K562 (cell line): Measurements from ENCODE around the gene MYB. TPM values are rescaled to one million over a fixed set of nuclear protein-coding genes. Genes with fewer than 3 reads are reported as not detected.

Experiments used
- ADNP ChIP-seq: fragments of 200-800 bp; sonication (Bioruptor generic); IDR thresholded peaks from 2 replicates; pipeline ENCODE4 v1.6.1; 2016; ENCODE audit warnings: missing genetic modification characterization, missing compliant biosample characterization
- CC2D1A ChIP-seq: fragments of 450-650 bp; IDR thresholded peaks from 2 replicates; pipeline ENCODE4 v1.6.1; 2017; ENCODE audit warnings: mild to moderate bottlenecking
- DIDO1 ChIP-seq: fragments of 450-650 bp; IDR thresholded peaks from 2 replicates; pipeline ENCODE4 v1.6.1; 2016; ENCODE audit warnings: low read depth, missing biosample characterization, missing genetic modification characterization
- ERF ChIP-seq: fragments of 450-650 bp; formaldehyde crosslinking; IDR thresholded peaks from 2 replicates; pipeline ENCODE4 v1.4.0; 2020; ENCODE audit warnings: mild to moderate bottlenecking, mixed read lengths
- HMG20A ChIP-seq: fragments of 450-650 bp; formaldehyde crosslinking; conservative IDR thresholded peaks from 2 replicates; pipeline ENCODE4 v1.4.0; 2020; ENCODE audit warnings: mild to moderate bottlenecking, mixed read lengths
- MAFF ChIP-seq: IDR thresholded peaks from 2 replicates; pipeline ENCODE4 v1.6.1; 2012; ENCODE audit warnings: low read length, improper control_type of control experiment
- MCM5 ChIP-seq: fragments of 450-650 bp; IDR thresholded peaks from 2 replicates; pipeline ENCODE4 v1.6.1; 2016; ENCODE audit warnings: low read depth
- MECOM ChIP-seq: fragments of 250-450 bp; sonication (Bioruptor Pico); IDR thresholded peaks from 2 replicates; pipeline ENCODE4 v1.8.0; 2022; ENCODE audit warnings: inconsistent platforms
- MYBL2 ChIP-seq, 2 experiments: fragments of 450-650 bp in 1 of 2; sonication (generic) in 1 of 2; formaldehyde crosslinking in 1 of 2; IDR thresholded peaks; 2 replicates each; pipeline versions ENCODE4 v1.6.1 to v1.8.1; 2017 to 2022; ENCODE audit warnings: borderline replicate concordance in 1 of 2, inconsistent platforms in 1 of 2, low read depth in 1 of 2, mild to moderate bottlenecking in 1 of 2, missing genetic modification reagents in 1 of 2, moderate library complexity in 1 of 2
- NEUROD1 ChIP-seq: fragments of 150-350 bp; IDR thresholded peaks from 2 replicates; pipeline ENCODE4 v1.6.1; 2014; ENCODE audit warnings: borderline replicate concordance, low read length, low read depth; ENCODE audit not compliant: partially characterized antibody
- RHOXF2B ChIP-seq: fragments of 250-450 bp; sonication (Bioruptor Pico); conservative IDR thresholded peaks from 2 replicates; pipeline ENCODE4 v1.5.1; 2021
- SIRT6 ChIP-seq: IDR thresholded peaks from one replicate; pipeline ENCODE4 v1.6.1; 2012; ENCODE audit warnings: low read depth, mild to moderate bottlenecking, control low read depth, inconsistent platforms, low read length, moderate library complexity
- SOX6 ChIP-seq: fragments of 450-650 bp; IDR thresholded peaks from 2 replicates; pipeline ENCODE4 v1.6.1; 2014; ENCODE audit warnings: mild to moderate bottlenecking
- TBP ChIP-seq: optimal IDR thresholded peaks from 2 replicates; pipeline ENCODE3; 2011; ENCODE audit warnings: low read depth, low read length, improper control_type of control experiment
- TCFL5 ChIP-seq: fragments of 250-450 bp; sonication (Bioruptor Pico); conservative IDR thresholded peaks from 2 replicates; pipeline ENCODE4 v1.6.1; 2021; ENCODE audit warnings: mild to moderate bottlenecking, moderate library complexity, matching md5 sums
- TRIM28 ChIP-seq: fragments of 450-650 bp; IDR thresholded peaks from 2 replicates; pipeline ENCODE4 v1.6.1; 2017
- ZBTB2 ChIP-seq: fragments of 450-650 bp; IDR thresholded peaks from 2 replicates; pipeline ENCODE4 v1.6.1; 2016; ENCODE audit warnings: antibody characterized with exemption
- ZFPM2 ChIP-seq: fragments of 250-450 bp; sonication (Bioruptor Pico); IDR thresholded peaks from 2 replicates; pipeline ENCODE4 v1.5.1; 2022; ENCODE audit warnings: mild to moderate bottlenecking
- ZNF324 ChIP-seq: fragments of 250-450 bp; sonication (Bioruptor Pico); IDR thresholded peaks from 2 replicates; pipeline ENCODE4 v1.4.0; 2020; ENCODE audit warnings: mild to moderate bottlenecking
- ZNF395 ChIP-seq: fragments of 200-800 bp; sonication (Bioruptor generic); IDR thresholded peaks from 2 replicates; pipeline ENCODE4 v1.6.1; 2017; ENCODE audit warnings: missing genetic modification characterization, missing compliant biosample characterization
- ZNF717 ChIP-seq: fragments of 250-450 bp; sonication (Bioruptor Pico); IDR thresholded peaks from 2 replicates; pipeline ENCODE4 v1.5.0; 2021
- ZNF830 ChIP-seq: fragments of 250-450 bp; sonication (Bioruptor Pico); IDR thresholded peaks from 2 replicates; pipeline ENCODE4 v1.5.0; 2021; ENCODE audit warnings: mild to moderate bottlenecking
- polyA plus RNA-seq, 8 experiments: library from polyadenylated mRNA; depleted of rRNA in 4 of 8; stranded (reverse) in 5 of 8; unstranded in 3 of 8; fragments of >200 nt; fragmentation: Nextera tagmentation in 2 of 8; fragmentation: Illumina TruSeq in 1 of 8; extraction: Ambion mirVana in 2 of 8; extraction: Trizol in 1 of 8; gene quantifications; 2 replicates each; pipeline versions ENCODE4 v1.2.1 to v1.2.3, GENCODE V29; 2011 to 2014; ENCODE audit warnings: inconsistent platforms in 1 of 8, missing spikeins in 1 of 8
- total RNA-seq, 7 experiments: library from RNA; depleted of rRNA in 6 of 7; stranded (reverse); fragments of >200 nt in 6 of 7; fragmentation: Illumina TruSeq in 2 of 7; extraction: Trizol in 2 of 7; gene quantifications; 2 replicates each; pipeline versions ENCODE4 v1.2.1 to v1.2.3, GENCODE V29; 2011 to 2021; ENCODE audit warnings: low replicate concordance in 1 of 7
- TF ChIP-seq, protein P1 (sequence below): IDR thresholded peaks from 2 replicates; pipeline ENCODE4 v1.6.1; 2014; ENCODE audit warnings: antibody characterized with exemption
- TF ChIP-seq, protein P2 (sequence below): fragments of 450-650 bp; formaldehyde crosslinking; IDR thresholded peaks from 2 replicates; pipeline ENCODE4 v1.4.0; 2020; ENCODE audit warnings: mild to moderate bottlenecking, moderate library complexity

MYB gene
- total and polyA plus RNA-seq, 9 of the 15 experiments (the other 6 are each of a cell fraction or from before 2014, with no cell fraction given), result 35.8 to 218 (median 140) TPM

- no peak for TF ChIP-seq ZNF830 (CRISPR knock-in tag)
- peak; percentile 53; the same call in 1 of the 2 replicates for TF ChIP-seq ADNP
- no peak for TF ChIP-seq SIRT6
- no peak for TF ChIP-seq CC2D1A
- TF ChIP-seq NEUROD1, result no peak
- no peak for TF ChIP-seq RHOXF2B (CRISPR knock-in tag)
- TF ChIP-seq MCM5, result no peak
- TF ChIP-seq MYBL2 (IDR thresholded peaks at IDR 0.05; ENCODE audit: low read depth), result 0 out of 2 replicates have a peak, but pooled peaks have one; percentile 28
- no peak for TF ChIP-seq MYBL2 (CRISPR knock-in tag; IDR thresholded peaks at IDR 0.05; ENCODE audit: borderline replicate concordance)
- 0 out of 2 replicates have a peak, but pooled peaks have one; percentile 30 for TF ChIP-seq MECOM
- no peak for TF ChIP-seq ZNF395
- TF ChIP-seq ZBTB2, result peak; percentile 58; the same call in 1 of the 2 replicates
- TF ChIP-seq ZNF324 (CRISPR knock-in tag), result no peak
- no peak for TF ChIP-seq ZNF717 (CRISPR knock-in tag)
- no peak for TF ChIP-seq TCFL5
- TF ChIP-seq ERF (CRISPR knock-in tag), result no peak
- TF ChIP-seq HMG20A (CRISPR knock-in tag), result no peak
- no peak for TF ChIP-seq DIDO1 (tag)
- TF ChIP-seq, protein P1, sequence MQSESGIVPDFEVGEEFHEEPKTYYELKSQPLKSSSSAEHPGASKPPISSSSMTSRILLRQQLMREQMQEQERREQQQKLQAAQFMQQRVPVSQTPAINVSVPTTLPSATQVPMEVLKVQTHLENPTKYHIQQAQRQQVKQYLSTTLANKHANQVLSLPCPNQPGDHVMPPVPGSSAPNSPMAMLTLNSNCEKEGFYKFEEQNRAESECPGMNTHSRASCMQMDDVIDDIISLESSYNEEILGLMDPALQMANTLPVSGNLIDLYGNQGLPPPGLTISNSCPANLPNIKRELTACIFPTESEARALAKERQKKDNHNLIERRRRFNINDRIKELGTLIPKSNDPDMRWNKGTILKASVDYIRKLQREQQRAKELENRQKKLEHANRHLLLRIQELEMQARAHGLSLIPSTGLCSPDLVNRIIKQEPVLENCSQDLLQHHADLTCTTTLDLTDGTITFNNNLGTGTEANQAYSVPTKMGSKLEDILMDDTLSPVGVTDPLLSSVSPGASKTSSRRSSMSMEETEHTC, result no peak
- no peak for TF ChIP-seq MAFF
- peak; percentile 88 for TF ChIP-seq SOX6
- 0 out of 2 replicates have a peak, but pooled peaks have one; percentile 52 for TF ChIP-seq ZFPM2 (CRISPR knock-in tag)
- no peak for TF ChIP-seq TRIM28
- TF ChIP-seq, protein P2, sequence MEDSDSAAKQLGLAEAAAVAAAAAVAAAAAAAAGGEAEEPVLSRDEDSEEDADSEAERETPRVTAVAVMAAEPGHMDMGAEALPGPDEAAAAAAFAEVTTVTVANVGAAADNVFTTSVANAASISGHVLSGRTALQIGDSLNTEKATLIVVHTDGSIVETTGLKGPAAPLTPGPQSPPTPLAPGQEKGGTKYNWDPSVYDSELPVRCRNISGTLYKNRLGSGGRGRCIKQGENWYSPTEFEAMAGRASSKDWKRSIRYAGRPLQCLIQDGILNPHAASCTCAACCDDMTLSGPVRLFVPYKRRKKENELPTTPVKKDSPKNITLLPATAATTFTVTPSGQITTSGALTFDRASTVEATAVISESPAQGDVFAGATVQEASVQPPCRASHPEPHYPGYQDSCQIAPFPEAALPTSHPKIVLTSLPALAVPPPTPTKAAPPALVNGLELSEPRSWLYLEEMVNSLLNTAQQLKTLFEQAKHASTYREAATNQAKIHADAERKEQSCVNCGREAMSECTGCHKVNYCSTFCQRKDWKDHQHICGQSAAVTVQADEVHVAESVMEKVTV (CRISPR knock-in tag), result no peak
- TF ChIP-seq TBP, result peak; percentile 47
Measured at GRCh38 chr6:135147637-135148592, 33.2 kb upstream of the MYB start (continued).
